M059J (cell line): ENCODE results near the gene PACC1. TPM values are rescaled to one million over a fixed set of nuclear protein-coding genes. Genes with fewer than 3 reads are reported as not detected.
"Not testable (repeated sequence)": the region's sequence is repeated elsewhere in the genome, so short reads cannot be mapped to it uniquely, and the experiment has no call there.

Experiments
- DNase-seq: peaks from one replicate; pipeline ENCODE4 v3.0.0-alpha.2; 2012; ENCODE audit warnings: low read depth
- total RNA-seq: library from RNA; depleted of rRNA; stranded (reverse); fragments of >200 nt; shearing (Covaris generic); gene quantifications from 2 replicates; pipeline ENCODE4 v1.2.3, GENCODE V29; 2014; rRNA removed

PACC1 gene
- total RNA-seq, 1 experiment from 2014 or later = 14.6 TPM

GRCh38 chr1:212328248-212328647 is 86.4 kb downstream of the PACC1 start:
- no peak for DNase-seq

GRCh38 chr1:212326541-212326940 is 88.1 kb downstream of the PACC1 start:
- DNase-seq = no peak

GRCh38 chr1:212323066-212323465 is 91.6 kb downstream of the PACC1 start:
- no peak for DNase-seq

GRCh38 chr1:212321031-212321430 is 93.7 kb downstream of the PACC1 start:
- DNase-seq = not testable (repeated sequence)

GRCh38 chr1:212317916-212318315 is 96.8 kb downstream of the PACC1 start:
- peak; percentile 37 for DNase-seq

- peak; percentile 49 for DNase-seq
Measured at GRCh38 chr1:212315907-212316306, 98.8 kb downstream of the PACC1 start.

GRCh38 chr1:212315184-212315583 is 99.5 kb downstream of the PACC1 start:
- no peak for DNase-seq

Other genes starting within 250 kb of the PACC1 start
- gene PPP2R5A, start 129.5 kb downstream of the PACC1 start, total RNA-seq = 22.9 and 23.1 TPM in 2 replicates
- gene NENF, start 18.0 kb upstream of the PACC1 start, total RNA-seq = 80.0 and 109 TPM in 2 replicates
- gene ATF3, start 193.9 kb upstream of the PACC1 start, total RNA-seq = 5.1 and 6.0 TPM in 2 replicates